DMS114 treated with DMSO at 0.1 percent for 48 hours (cell line): Measurements from ENCODE around the gene BCL7C.

ENCODE experiments used
- DNase-seq: peaks from one replicate; lab custom pipeline; 2025; ENCODE audit not compliant: unreplicated experiment; lab: John Stamatoyannopoulos, UW

The BCL7C gene

GRCh38 chr16:30922960-30923535 is 29.2 kb upstream of the BCL7C start:
- peak; percentile 98 for DNase-seq

GRCh38 chr16:30922420-30922959 is 28.6 kb upstream of the BCL7C start:
- DNase-seq, result peak; percentile 99

DNA sequence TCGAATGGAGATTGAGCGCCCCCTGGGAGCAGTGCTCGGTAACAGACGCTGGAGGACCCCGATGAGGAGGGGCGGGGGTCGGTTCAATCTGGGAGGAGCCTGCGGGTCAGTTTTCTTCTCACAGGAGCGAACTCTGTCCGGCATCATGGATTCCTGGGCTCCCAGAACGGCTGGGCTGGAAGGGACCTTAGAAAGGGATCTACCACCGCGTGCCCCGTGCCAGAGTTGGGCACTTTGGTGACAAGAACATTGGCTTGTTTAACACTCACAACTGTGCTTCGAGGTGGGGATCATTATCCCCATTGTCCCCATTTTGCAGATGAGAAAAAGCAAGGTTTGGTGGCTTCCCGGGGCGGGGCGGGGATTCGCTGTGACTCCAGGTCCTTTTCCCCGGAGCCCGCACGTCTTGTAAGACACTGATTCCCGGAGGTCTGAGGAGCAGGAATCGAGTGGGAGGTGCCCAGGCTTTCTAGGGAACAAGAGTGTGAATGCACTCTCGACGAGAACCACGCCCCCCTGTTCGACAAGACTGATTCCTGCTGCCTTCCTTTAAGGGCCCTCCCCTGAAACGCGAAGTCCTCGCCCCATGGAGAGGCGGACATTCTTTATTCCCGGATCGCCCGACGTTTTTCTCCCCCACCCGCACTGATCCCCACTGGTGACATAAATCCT is 28.0 kb upstream of the BCL7C start:
- DNase-seq, result peak; percentile 93

GRCh38 chr16:30921459-30921747 is 27.5 kb upstream of the BCL7C start:
- DNase-seq, result no peak

- DNase-seq, result no peak
Measured at GRCh38 chr16:30920891-30921290, 27.0 kb upstream of the BCL7C start.

GRCh38 chr16:30918614-30919013 is 24.7 kb upstream of the BCL7C start:
- DNase-seq, result no peak

DNA sequence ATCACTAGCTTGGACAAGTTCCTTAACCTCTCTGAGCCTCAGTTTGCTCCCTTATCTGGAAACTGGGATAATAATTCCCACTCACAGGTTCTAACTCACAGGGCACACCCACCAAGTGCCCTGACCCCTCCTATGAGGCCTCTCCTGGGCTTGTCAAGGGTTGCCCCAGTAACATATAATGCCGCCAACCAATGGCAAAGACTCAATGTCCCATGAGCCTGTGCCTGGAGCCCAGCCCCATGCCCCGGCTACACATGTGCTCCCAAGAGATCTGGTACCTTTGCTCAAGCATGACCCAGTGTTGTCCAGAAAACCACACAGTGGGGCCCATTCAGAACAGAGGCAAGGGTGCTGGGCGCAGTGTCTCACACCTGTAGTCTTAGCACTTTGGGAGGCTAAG is 21.0 kb upstream of the BCL7C start:
- no peak for DNase-seq

- no peak for DNase-seq
Measured at GRCh38 chr16:30912794-30913412, 19.0 kb upstream of the BCL7C start.

GRCh38 chr16:30910427-30911029 is 16.7 kb upstream of the BCL7C start:
- no peak for DNase-seq

- DNase-seq, result no peak
Measured at GRCh38 chr16:30907064-30907463, 13.2 kb upstream of the BCL7C start.

DNA sequence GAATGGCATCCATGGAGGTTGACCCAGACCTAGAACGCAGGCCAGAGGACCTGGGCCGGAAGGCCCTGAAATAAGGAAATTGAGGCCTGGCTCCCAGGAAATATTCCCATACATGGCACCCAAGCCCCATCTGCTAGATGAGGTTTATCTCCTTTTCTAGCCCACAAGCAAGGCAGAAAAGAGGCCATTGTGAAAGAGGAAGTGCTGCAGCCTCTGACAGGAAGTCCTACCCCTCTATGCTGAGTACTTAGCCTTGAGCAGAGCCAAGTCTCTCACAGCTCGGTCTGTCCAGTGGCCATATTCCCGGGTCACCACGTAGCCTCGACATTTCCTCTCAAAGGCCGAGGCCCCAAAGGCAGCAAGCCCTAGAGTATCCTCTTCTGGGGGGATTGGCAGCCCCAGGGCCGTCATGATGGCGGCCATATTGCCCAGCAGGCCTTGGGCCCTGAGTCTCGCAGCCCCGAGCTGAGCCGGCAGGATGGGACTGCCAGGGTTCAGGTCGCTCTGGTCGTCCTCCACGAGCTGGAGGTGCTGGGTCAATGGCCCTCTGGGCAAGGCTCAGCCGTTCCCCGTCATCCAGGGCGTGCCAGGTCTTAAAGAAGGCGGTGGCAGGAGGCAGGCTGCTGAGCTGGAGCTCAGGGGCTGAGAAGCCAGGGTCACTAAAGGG is 10.4 kb upstream of the BCL7C start:
- DNase-seq, result no peak

DNA sequence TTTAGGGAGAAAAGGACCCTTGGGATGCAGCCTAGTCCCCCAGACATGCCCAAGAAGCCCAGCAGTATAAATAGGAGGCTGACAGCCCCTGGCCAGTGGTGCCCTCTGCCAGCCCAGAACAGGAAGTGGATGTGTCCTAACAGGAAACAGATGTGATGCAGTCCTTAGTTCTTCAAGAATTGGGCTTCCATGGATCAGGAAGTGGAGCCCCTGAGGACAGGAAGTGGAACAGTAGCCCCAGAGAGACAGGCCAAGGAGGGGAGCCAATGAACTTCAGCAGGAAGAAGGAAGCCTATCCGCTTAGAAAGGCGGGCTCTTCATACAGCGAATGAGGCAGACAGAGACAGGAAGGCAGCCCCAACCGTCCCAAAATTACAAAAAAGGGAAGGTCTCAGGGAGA is 9.7 kb upstream of the BCL7C start:
- DNase-seq, result peak; percentile 22

- no peak for DNase-seq
Measured at GRCh38 chr16:30903002-30903401, 9.1 kb upstream of the BCL7C start.

- DNase-seq, result peak; percentile 20
Measured at GRCh38 chr16:30902029-30902972, 8.4 kb upstream of the BCL7C start.

DNA sequence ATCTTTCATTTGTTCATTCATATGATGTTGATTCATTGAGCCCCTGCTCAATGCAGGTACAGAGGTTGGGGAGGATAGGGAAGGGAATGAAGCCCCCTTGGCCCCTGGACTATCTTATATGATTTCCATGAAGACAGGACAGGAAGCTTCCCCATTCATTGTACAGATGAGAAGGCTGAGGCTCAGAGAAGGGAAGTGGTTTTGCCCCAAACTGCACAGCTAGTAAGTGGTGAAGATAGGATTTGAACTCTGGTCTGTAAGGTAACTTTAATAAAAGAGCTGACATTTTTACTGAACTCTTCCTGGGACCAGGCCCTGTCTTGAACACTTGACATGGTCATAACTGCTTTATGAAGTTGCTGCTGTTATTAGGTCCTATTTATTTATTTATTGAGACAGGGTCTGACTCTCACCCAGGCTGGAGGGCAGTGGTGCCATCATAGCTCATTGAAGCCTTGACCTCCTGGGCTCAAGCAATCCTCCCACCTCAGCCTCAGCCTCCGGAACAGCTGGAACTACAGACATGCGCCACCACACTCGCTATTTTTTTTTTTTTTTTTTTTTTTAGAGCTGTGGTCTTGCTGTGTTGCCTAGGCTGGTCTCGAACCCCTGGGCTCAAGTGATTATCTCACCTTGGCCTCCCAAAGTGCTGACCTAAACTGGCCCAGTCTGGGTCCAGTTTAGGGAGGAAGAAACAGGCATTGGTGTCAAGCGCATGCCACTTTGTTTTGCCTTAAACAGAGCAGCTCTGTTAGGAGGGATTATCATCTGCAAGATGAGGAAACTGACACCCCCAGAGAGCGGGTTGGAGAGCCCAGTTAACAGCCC is 7.5 kb upstream of the BCL7C start:
- DNase-seq, result no peak

GRCh38 chr16:30900588-30900987 is 6.7 kb upstream of the BCL7C start:
- DNase-seq, result no peak

DNA sequence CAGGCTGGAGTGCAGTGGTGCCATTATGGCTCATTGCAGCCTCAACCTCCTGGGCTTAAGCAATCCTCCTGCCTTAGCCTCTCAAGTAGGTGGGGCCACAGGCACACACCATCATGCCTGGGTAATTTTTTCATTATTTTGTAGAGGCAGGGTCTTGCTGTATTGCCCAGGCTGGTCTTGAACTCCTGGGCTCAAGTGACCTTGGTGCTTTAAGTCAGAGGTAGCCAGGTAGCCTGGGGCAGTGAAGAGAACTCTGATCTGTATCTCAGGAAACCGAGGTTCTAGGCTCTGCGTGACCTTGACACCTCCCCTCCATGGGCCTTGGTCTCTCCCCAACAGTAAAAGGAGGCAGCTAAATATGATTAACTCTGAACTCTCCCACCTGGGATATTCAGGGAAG is 5.9 kb upstream of the BCL7C start:
- no peak for DNase-seq

- DNase-seq, result no peak
Measured at GRCh38 chr16:30896889-30897733, 3.2 kb upstream of the BCL7C start.
